IMR-90 (cell line): Measurements from ENCODE around the gene JPH4.

Source experiments
- MAZ ChIP-seq: IDR thresholded peaks from 2 replicates; pipeline ENCODE4 v1.6.1; 2012; ENCODE audit warnings: low read depth, mild to moderate bottlenecking, low read length, improper control_type of control experiment, moderate library complexity, borderline replicate concordance
- TF ChIP-seq, protein P1 (sequence below): conservative IDR thresholded peaks from 2 replicates; pipeline ENCODE4 v1.5.1; 2012; ENCODE audit warnings: mild to moderate bottlenecking, low read depth, low read length, improper control_type of control experiment

- TF ChIP-seq, protein P1, sequence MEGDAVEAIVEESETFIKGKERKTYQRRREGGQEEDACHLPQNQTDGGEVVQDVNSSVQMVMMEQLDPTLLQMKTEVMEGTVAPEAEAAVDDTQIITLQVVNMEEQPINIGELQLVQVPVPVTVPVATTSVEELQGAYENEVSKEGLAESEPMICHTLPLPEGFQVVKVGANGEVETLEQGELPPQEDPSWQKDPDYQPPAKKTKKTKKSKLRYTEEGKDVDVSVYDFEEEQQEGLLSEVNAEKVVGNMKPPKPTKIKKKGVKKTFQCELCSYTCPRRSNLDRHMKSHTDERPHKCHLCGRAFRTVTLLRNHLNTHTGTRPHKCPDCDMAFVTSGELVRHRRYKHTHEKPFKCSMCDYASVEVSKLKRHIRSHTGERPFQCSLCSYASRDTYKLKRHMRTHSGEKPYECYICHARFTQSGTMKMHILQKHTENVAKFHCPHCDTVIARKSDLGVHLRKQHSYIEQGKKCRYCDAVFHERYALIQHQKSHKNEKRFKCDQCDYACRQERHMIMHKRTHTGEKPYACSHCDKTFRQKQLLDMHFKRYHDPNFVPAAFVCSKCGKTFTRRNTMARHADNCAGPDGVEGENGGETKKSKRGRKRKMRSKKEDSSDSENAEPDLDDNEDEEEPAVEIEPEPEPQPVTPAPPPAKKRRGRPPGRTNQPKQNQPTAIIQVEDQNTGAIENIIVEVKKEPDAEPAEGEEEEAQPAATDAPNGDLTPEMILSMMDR, result no peak
- TF ChIP-seq MAZ, result no peak
These were observed 49.4 kb upstream of the JPH4 start for GRCh38 chr14:23627961-23628360.
